GM10248 (cell line): ENCODE measurements around the gene HTR1A.

ENCODE experiments used
- CTCF ChIA-PET: fragments of 300-600 bp; sonication (Branson Sonifier 250); formaldehyde crosslinking; extraction: SDS; loops from one replicate; lab custom pipeline; 2021; ENCODE audit warnings: antibody characterized with exemption; lab: Yijun Ruan, JAX
- POLR2A ChIA-PET: fragments of 350-650 bp; sonication (Branson Sonifier 250); formaldehyde crosslinking; extraction: SDS; loops from one replicate; lab custom pipeline; 2020; ENCODE audit warnings: antibody characterized with exemption; lab: Yijun Ruan, JAX
- DNase-seq: peaks from one replicate; pipeline ENCODE4 v3.0.0; 2012; ENCODE audit errors: extremely low spot score
- CTCF ChIP-seq: IDR thresholded peaks from 2 replicates; pipeline ENCODE4 v1.5.1; 2012; ENCODE audit warnings: mild to moderate bottlenecking, low read depth; ENCODE audit errors: extremely low read depth, missing control alignments, control extremely low read depth

The HTR1A gene

GRCh38 chr5:63957617-63958016, 4.6 kb downstream of the HTR1A start:
- TF ChIP-seq CTCF = no peak
- CTCF ChIA-PET = no interaction called here
- POLR2A ChIA-PET = no interaction called here
- no peak for DNase-seq

- CTCF ChIA-PET = interaction anchor here (1.2 to 1.7 kb wide), 3 partner anchors 11 to 37 kb away, joined by 3 to 4 read pairs (median 3); no protein-coding TSS in a partner anchor
- POLR2A ChIA-PET = no interaction called here
- no peak for DNase-seq
- TF ChIP-seq CTCF = no peak
These were observed 9.0 kb downstream of the HTR1A start for GRCh38 chr5:63953217-63953616.

- ChIA-PET POLR2A (no interaction called here), CTCF (no interaction called here)
- DNase-seq = no peak
- no peak for TF ChIP-seq CTCF
These were observed 27.1 kb downstream of the HTR1A start for GRCh38 chr5:63935103-63935502.

- DNase-seq = no peak
- CTCF ChIA-PET = interaction anchor here (1.2 to 2.2 kb wide), 4 partner anchors 15 to 67 kb away, joined by 3 to 4 read pairs (median 4); no protein-coding TSS in a partner anchor
- POLR2A ChIA-PET = no interaction called here
- no peak for TF ChIP-seq CTCF
These were observed 30.4 kb downstream of the HTR1A start for GRCh38 chr5:63931836-63932235.

- POLR2A ChIA-PET = no interaction called here
- DNase-seq = no peak
- CTCF ChIA-PET = no interaction called here
- no peak for TF ChIP-seq CTCF
These were observed 33.8 kb downstream of the HTR1A start for GRCh38 chr5:63928451-63928850.

- ChIA-PET CTCF (no interaction called here), POLR2A (no interaction called here)
- DNase-seq = no peak
- TF ChIP-seq CTCF = no peak
These were observed 38.3 kb downstream of the HTR1A start for GRCh38 chr5:63923914-63924313.
